KG1 (cell line): ENCODE results near the gene UBXN6.

Experiments used
- DNase-seq: peaks from one replicate; lab custom pipeline; 2025; lab: John Stamatoyannopoulos, UW

The UBXN6 gene

DNA sequence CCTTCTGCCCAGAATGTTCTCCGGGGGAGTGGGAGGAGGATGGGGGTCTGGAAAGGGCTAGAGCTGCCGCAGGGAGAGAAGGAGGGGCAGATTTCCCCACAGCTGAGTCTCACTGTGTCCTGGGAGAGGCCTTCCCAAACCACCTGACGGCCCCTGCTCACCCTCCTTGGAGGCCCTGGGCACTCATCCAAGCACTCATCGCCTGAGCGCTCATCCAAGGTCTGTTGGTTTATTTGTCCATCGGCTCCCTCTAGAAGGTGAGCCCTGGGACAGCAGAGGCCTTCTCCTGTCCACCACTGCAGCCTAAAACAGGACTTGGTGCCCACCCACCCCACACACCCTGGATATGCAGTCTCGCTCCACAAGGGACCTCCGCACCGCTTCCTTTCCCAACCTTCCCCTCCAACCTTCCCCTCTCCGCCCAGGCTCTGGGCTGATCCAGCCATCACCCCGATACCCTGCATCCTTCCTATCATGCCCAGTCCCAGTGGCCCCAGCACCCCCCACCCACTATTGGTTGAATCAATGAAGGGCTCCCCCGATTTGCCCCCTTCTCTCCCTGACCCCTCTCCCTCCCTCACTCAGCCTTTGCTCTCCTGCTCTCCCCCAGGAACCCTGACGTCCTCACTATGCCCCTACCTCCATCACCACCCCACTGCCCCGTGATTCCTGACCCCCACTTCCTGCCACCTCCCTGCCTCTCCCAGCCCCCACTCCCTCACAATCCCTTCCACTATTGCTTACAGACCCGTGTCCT, 1.7 kb downstream of the UBXN6 start:
- no peak for DNase-seq

GRCh38 chr19:4454747-4455718, 2.6 kb downstream of the UBXN6 start:
- DNase-seq, result no peak

DNA sequence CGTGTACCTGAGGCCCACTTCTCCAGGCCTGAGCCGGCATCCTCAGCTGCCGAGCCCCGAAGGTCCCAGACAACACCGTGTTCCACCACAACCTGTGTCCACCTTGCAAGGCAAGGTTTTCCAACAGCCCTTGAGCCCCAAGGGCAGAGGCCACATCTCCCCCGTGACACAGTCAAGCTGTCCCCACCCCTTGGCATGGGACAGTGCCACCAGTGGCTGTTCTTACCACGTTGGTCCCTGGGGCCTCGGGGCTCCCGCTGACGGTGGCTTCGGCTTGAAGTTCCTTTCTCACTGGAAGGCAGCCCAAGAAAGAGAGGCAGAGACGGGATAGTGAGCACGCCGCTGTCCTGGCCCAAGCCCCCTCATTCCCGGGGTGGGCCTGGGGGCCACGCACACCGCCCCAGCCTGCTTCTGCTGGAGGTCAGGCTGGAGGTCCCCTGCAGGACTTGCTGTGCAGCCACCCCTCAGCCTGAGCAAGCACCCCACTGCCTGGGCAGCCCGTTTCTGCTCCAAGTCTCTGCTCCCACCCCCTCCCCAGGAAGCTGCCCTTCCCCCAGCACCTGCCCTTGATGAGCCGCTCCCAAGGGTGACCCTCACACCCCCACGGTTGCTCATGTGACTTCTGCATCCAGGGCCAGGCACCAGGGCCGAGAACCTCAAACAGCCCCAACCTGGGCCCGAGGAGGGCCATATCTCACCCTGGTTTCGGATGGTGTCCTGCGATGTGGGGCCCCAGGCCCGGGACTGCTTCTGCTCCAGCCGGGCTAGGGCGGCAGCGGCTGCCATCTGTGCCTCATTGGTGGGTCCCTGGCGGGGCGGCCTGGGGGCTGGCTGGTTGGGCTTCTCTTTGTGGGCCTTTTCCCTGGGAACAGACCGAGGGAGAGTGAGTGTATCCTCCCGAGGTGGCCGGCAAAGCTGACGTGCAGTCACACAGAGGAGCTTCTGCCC, 4.1 kb downstream of the UBXN6 start:
- DNase-seq, result no peak

DNA sequence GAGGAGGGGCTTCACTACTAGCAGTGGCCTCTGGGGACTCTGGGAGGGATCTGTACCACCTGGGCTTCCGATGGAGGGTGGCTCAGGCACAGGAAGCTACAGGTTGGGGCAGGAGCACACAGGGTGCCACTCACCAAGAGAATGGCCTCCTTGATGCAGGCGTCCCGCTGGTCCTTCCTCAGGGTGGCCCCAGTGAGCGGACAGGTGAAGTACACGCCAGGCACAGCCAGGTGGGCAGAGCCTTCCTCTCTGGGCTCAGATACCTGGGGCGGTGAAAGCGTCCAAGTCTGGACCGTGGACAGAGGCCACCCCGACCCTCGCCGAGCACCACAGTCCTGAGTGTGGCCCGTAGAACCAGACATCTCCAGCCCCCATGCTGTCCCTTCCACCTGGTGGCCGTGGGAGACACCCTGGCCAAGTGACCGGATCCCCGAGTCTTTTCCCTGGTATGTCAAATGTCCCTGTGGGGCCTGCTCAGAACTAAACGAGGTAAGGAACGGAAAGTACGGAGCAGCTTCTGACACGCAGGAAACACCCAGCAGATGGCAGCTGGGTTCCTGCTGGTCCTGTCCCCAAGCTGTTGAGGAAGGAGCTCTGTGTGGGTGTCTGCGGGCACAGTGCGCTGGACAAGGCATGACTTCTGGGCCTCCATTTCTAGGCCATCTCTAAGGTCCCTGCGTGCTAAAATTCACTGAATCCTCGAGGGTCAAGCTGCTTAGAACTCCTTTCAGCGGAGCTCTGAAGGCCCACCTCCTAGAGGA, 5.2 kb downstream of the UBXN6 start:
- no peak for DNase-seq

GRCh38 chr19:4449639-4450028, 8.0 kb downstream of the UBXN6 start:
- no peak for DNase-seq

- no peak for DNase-seq
Observed at GRCh38 chr19:4449022-4449638, 8.5 kb downstream of the UBXN6 start.

DNA sequence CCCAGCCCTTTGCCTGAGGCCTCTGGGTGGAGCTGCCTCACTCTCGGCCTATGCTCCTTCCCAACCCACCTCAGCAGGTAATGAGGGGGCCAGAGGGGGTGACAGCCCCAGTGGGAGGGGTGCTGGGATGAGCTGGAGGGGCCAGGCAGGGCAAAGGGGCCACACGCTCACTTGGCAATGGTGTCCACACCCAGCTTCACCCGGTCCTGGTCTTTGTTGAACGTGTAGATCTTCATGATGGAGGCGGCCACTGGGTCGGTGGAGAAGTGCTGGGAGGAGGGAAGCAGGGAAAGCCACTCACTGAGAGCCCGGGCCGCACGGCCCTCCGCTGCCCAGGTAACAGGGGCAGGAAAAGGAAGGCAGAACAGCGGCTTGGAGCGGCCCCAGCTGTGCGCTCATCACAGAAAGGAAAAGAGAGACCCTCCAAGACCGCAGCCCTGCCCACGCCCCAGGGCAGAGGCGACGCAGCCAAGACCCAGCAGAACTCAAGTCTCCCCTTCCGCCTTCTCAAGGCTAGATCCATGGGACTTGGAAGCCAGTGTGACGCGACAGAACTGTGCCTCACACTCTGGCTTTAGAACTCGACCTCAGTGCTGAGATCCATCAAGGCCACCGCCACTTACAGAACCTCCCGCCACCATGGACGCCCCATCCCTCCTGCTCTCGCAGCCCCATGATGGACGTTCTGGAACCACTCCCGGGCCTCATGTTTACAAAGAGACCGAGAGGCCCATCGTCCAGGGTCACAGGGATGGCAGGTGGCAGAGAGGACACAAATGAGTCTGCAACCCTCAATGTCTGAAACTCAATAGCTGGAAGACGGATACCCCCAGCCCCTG, 9.2 kb downstream of the UBXN6 start:
- no peak for DNase-seq

DNA sequence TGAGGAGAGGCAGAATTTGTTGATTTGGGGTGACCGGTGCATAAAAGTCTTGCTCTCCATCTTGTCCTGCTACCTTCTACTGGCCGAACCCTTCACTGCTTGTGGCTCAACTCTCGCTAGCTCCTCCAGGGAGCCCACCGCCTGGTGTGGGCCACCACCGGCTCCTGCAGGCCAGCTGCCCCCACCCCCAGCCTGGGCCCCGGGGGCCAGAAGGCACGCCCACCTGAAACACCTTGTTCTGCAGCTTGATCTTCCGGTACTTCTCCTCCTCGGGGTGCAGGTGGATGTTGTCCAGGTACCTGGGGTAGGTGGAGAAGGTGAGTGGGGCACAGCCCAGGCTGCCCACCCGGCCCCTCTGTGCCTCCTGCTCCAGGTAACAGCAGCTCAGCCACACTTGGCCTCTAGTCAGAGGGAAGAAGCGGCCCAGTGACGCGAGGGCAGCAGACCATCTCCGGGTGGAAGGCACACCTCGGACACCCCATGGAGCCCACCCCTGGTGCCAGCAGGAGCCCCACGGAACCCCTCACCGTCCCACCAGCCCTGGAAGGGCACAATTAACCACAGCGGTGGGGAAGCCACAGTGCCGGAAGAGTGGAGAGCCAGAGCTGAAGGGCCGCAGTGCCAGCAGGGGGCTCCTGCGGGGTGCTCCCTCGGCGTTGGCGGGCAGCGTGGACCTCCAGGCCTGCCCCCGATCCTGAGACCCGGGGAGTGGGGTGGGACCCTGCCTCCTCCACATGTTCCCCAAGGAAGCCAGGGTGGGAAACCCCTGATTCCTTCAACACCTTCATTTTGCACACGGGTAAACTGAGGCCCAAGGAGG, 10.1 kb downstream of the UBXN6 start:
- no peak for DNase-seq

DNA sequence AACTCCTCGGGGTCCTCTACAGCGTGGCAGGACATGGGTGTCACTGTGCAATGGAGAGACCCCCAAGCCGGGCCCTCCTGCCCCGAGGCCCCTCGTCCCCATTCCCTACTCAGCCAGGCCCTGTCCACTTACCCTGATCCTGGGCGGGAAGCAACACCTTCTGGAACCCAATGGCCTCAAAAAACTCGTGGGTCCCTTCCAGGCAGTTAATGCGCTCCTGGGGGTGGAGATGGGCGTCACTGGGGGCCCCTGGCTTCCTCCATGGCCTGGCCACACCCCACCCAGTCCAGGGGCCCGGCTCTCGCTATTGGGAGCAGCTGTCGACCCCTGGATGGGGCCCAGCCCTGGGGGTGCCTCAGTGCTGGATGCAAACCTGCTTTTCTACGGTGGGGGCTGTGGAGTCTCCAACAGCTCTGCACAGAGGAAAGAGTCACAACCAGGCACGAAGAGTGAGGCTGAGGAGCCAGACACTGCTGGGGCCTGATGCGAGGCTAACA, 10.8 kb downstream of the UBXN6 start:
- no peak for DNase-seq

DNA sequence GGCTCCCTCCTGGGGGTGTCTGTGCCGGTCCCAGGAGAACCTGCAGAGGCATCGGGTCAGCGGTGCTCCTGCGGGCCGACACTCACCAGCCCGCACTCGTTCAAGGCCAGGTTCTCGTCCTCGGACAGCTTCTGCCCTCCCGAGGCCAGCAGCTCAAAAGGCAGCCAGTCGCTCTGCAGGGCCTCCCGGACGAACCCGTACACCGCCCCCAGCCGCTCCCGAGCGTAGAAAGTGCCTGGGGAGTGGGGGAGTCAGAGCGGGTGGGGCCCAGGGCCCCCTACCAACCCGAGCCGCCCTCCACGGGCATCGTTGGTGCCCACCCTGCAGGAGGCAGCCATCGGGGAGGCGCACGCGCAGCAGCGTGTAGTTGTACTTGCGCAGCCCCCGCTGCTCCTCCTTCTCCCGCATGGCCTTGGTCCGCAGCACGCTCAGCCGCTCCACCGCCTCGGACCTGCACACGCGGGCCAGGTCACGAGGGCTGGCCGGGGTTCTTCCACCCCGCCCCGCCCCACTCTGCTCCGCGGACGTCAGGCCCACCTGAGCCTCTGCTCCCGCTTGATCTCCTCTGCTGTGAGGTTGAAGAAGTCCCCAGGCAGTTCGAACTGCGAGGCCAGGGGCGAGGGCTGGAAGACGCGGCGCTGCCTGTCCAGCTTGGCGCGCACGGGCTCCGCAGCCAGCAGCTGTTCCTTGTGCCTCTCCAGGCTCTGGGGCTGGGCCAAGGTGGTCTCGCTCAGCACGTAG, 11.5 kb downstream of the UBXN6 start:
- no peak for DNase-seq

DNA sequence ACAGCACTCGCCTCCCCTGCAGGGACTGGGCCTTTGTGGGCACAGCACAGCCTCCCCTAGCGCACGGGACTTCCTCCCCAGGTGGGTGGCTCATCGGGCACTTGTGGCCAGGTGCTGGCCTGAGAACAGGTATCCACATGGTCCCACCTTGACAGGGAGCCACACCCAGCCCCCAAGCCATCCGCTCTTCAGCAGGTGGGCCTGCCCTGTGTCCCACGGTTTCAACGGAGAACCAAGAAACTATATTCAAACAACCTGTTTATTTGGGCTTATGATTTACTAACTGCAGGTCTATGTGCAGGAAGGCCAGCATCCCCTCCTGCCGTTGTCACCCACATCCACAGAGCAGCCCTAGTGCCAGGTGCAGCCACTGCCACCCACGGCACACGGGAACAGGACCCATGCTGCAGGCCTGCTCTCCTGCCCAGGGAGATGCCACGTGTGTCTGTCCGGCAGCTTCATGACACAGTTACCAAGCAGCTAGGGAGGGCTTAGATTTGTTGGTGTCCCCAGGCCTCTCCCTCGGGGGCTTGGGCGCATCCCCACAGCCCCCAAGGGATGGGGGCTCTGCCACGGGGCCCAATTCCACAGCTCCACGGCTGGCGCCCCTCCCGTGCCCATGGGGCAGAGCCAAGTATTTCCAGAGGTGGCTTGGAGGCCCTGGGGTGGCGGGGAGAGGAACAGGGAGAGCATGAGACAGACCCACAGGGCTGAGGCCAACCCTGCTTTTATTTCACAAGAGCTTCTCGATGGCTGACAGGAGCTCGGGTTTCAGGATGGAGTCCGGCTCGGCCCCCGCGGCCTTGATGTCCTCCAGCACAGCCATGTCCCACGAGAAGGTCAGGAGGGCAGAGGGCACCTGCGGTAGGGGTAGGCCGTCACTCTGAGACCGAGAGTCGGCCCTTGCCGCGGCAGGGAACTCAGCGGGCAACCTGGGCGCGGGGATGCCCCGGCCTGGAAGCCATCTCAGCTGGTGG, 12.5 kb downstream of the UBXN6 start:
- DNase-seq, result no peak

GRCh38 chr19:4443966-4444764, 13.4 kb downstream of the UBXN6 start:
- no peak for DNase-seq

- DNase-seq, result no peak
Observed at GRCh38 chr19:4443188-4443587, 14.4 kb downstream of the UBXN6 start.

- DNase-seq, result no peak
Observed at GRCh38 chr19:4442819-4443146, 14.8 kb downstream of the UBXN6 start.

DNA sequence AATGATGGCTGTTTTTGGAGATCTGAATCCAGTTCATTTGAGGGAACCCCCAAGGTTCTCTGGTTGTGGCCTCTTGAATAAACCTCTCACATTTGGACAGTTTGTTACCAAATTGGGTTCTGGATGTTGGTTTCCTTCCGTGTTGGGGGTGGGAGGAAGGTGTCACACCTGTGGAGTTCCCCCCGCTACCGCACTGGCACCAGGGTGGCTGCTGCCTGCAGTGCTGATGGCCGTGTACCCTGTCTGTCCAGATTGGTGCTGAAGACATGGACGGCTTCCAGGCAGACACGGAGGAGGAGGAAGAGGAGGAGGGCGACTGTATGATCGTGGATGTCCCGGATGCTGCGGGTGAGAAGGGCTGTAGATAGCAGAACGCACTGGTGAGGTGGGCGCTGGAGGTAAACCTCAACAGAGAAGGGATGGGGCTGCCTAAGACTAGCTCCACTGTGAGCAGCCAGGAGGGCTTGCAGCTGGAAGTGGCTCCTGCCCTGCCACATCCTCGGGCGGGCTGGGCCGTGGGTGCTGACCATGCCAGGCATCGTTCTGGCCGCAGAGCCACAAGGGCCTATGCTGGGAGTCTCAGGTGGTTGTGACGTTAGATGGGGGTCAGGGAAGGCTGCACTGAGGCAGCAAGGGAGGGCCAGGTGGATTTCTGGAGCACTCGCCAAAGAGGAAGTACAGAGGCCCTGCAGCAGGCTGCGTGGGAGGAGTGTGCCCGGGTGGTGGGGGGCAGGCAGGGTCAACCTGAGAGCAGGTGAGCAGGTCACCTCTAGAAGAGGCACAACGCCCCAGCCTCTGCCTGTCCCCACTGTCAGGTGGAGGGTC, 15.4 kb downstream of the UBXN6 start:
- DNase-seq, result no peak
